ENCODE results near the gene LYZL1.
"Not testable (repeated sequence)": the region's sequence is repeated elsewhere in the genome, so short reads cannot be mapped to it uniquely, and the experiment has no call there.

The LYZL1 gene

DNA sequence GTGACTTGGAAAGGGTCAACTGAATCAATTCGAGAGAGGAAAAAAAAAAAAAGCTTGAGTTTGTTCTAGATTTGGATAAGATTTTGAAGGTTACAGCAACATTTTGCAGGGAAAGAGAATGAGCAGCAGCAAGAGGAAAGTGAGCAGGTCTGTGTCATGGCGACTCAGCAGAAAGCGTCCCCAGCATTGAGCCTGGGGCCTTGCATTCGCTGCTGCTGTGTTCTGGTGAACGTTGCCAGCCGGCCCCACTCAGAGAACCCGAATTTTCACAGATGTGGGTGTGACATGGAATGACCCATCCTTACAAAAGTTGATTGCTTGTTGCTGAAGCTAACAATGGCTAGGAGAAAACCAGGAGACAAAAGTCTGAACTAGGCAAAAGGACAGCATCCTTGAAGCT, 21.6 kb downstream of the LYZL1 start:
- not testable (repeated sequence) for DNase-seq

DNA sequence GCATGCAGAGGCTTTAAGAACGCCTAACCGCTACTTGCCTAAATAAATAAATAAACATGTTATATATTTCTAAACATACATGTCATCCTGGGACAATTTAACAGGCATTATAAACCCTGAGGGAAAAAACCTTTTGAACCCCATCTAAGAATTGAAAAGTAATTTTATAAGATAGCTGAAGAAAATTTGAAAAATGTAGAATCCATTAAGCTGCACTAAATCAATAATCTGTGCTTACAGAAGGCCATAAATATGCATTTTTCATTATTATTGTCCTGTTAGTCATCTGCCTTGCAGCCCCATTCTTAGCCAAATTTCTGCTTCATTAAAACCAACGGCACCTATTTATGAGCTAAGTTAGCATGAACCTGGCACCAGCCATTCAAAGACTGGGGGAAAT, 24.2 kb downstream of the LYZL1 start:
- DNase-seq = no peak

- DNase-seq = no peak
Measured at GRCh38 chr10:29314726-29315125, 25.9 kb downstream of the LYZL1 start.

- DNase-seq = no peak
Measured at GRCh38 chr10:29315814-29316213, 26.9 kb downstream of the LYZL1 start.

DNA sequence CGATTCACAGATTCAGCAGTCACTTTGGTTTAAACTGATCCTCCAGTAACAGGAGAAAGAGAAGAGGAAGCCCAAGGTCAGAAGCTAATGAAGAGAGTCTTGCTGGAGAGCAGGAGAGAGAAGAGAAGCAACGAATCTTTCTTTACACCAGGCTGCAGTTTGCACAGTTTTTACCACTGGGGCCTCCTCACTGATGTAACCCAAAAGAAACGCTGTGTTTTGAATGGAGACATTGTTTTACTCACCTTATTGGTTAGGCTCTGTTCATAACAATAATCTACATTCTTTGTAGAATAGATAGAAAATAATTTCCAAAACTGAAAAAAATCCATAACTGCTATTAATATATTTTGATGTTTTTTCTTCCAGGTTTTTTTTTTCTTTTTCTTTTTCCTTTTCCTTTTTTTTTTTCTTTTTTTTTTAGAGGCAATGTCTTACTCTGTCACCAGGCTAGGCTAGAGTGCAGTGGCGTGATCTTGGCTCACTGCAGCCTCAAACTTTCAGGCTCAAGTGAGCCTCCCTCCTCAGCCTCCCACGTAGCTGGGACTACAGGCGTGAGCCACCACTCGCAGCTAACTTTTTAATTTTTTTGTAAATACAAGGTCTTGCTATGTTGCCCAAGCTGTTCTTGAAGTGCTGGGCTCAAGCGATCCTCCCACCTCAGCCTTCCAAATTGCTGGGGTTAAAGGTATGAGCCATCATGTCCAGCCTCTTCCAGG, 27.6 kb downstream of the LYZL1 start:
- DNase-seq = no peak

DNA sequence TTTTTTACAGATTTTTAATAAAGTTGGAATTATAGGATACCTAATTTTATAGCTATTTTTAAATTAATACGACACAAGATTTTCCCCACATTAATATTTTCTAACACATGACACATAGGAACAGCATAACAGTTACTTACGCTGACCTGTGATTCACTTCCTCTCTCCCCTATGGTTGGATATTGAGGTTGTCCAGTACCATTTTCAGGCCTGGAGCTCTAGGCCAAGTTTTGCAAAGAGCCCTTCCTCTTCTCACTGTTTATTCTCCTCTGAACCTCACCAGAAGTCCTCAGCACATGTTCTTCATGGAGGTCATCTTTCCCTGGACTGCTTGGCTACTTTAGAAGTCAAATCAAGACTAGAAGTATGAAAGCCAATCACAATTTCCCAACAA, 28.2 kb downstream of the LYZL1 start:
- no peak for DNase-seq

GRCh38 chr10:29317423-29318021, 28.7 kb downstream of the LYZL1 start:
- DNase-seq = no peak

GRCh38 chr10:29318141-29319071, 29.5 kb downstream of the LYZL1 start:
- not testable (repeated sequence) for DNase-seq

GRCh38 chr10:29319205-29319781, 30.4 kb downstream of the LYZL1 start:
- DNase-seq = no peak

DNA sequence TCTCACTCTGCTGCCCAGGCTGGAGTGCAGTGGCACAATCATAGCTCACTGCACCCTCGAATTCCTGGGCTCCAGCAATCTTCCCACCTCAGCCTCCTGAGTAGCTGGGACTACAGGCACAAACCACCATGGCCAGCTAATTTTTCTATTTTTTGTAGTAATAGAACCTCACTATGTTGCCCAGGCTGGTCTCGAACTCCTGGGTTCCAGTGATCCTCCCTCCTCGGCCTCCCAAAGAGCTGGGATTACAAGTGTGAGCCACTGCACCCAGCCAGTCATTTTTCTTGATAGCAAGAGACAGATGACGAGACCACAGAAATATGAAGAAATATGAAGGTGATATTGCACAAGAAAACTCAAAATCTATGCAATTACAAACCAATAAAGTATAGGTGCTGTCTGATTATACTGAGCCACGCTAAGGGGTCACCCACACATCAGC, 31.8 kb downstream of the LYZL1 start:
- DNase-seq = not testable (repeated sequence)

GRCh38 chr10:29321656-29322055, 32.8 kb downstream of the LYZL1 start:
- no peak for DNase-seq

- no peak for DNase-seq
Measured at GRCh38 chr10:29322918-29323317, 34.0 kb downstream of the LYZL1 start.

DNA sequence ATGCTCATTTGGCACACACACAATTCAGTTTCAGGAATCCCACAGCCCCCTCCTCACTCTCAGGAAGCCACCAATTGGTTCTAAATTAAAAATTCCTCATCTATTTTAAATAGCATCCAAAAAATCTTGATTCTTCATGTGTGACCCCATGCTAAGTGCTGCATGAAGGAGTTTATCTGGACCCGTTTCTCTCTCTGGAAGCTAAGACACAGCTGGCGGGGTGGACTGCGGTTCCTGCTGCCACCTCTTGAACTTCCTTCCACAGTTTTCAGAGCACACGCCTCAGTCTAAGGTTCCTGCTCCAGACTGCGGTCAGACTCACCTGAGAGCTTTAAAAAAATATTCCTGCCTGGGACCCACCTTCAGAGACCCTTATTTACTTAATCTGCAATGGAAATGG, 34.5 kb downstream of the LYZL1 start:
- no peak for DNase-seq

DNA sequence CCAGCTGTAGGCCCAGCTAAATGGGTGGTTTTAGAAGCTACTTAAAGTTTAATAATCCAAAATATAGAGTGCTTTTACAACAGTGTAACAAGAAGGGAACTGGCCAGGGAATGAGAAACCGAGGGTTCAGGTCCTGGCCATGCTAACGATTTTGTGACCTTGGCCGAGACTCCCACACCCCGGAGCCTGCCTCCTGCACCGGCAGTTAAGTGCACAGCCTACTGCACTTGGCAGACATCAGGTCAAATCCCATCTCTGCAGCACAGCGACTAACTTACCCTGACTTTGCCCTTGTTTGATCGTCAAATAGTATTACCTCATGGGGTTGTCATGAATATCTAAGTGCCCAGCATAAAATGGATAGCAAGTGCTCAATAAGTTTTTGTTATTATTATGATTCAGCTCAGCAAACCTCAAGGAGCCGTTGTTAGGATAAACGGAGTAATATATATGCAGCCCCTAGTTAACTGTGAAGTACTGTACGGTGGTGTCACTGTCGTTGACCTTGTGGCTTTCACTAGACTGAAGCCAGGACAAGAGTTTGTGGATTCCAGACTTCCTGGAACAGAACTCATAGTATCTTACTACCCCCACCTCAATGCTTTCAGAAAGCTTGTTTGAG, 35.5 kb downstream of the LYZL1 start:
- no peak for DNase-seq

GRCh38 chr10:29326299-29326698, 37.4 kb downstream of the LYZL1 start:
- no peak for DNase-seq

- no peak for DNase-seq
Measured at GRCh38 chr10:29326886-29327745, 38.2 kb downstream of the LYZL1 start.

- DNase-seq = no peak
Measured at GRCh38 chr10:29327746-29328102, 38.9 kb downstream of the LYZL1 start.

- no peak for DNase-seq
Measured at GRCh38 chr10:29328983-29329382, 40.1 kb downstream of the LYZL1 start.

GRCh38 chr10:29329420-29329819, 40.5 kb downstream of the LYZL1 start:
- no peak for DNase-seq

DNA sequence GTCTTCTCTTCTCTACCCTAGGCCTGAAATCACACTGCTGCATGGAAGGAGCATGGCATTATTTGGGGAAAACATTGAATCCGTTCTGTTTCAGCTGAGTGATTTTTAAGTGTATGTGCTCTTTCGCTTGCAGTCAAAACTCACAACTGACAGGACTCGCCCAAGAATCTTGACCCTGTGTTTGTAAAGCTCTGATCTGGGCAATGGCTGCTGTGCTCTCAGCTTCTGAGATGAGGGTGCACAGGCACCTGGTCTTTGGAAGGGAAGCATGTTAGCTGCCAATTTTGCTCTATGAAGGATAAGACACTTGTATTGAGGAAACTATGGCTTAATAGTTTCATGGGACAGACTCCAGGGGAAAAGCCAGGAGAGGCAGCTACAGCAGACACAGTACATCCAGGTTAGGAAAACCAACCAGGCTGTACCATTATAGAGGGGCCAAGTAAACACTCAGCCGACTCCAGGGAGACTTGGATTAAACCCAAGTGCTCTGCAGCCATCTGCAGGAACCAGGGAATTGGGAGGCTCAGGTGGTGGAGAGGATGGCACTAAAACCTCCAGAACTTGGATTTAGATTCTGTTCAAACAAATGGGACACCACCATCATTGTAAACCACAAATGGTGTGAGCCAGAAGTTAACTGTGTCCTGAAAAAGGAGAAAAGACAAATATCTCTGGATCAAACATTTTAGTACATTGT, 43.3 kb downstream of the LYZL1 start:
- DNase-seq = no peak

GRCh38 chr10:29332761-29333148, 43.9 kb downstream of the LYZL1 start:
- DNase-seq = no peak

Measured in activated effector memory CD4-positive, alpha-beta T cell treated with anti-CD3 and anti-CD28 coated beads, Interleukin-2, amount 50 U/mL, for 16 hours (primary cell).